WTC11 (cell line): ENCODE data around the gene MED23.

ENCODE experiments used
- CREM ChIP-seq: sonication (generic); formaldehyde crosslinking; IDR thresholded peaks from 2 replicates; pipeline ENCODE4 v1.8.1; 2022; ENCODE audit warnings: mild to moderate bottlenecking, missing genetic modification reagents, moderate library complexity
- ETV6 ChIP-seq: sonication (generic); formaldehyde crosslinking; IDR thresholded peaks from 2 replicates; pipeline ENCODE4 v1.8.1; 2022; ENCODE audit warnings: mild to moderate bottlenecking, missing genetic modification reagents
- KAT7 ChIP-seq: sonication (generic); formaldehyde crosslinking; IDR thresholded peaks from 2 replicates; pipeline ENCODE4 v1.8.1; 2023; ENCODE audit warnings: missing genetic modification reagents, mild to moderate bottlenecking, borderline replicate concordance
- RELA ChIP-seq: sonication (generic); formaldehyde crosslinking; IDR thresholded peaks from 2 replicates; pipeline ENCODE4 v1.8.1; 2022; ENCODE audit warnings: missing genetic modification reagents, mild to moderate bottlenecking, borderline replicate concordance
- SMAD3 ChIP-seq: sonication (generic); formaldehyde crosslinking; IDR thresholded peaks from 2 replicates; pipeline ENCODE4 v1.8.0; 2022; ENCODE audit warnings: missing genetic modification reagents, mild to moderate bottlenecking, borderline replicate concordance
- TF ChIP-seq, protein P1 (sequence below): sonication (generic); formaldehyde crosslinking; IDR thresholded peaks from 2 replicates; pipeline ENCODE4 v1.8.0; 2022; ENCODE audit warnings: mild to moderate bottlenecking, missing genetic modification reagents
- TF ChIP-seq, protein P2 (sequence below): sonication (generic); formaldehyde crosslinking; IDR thresholded peaks from 2 replicates; pipeline ENCODE4 v1.8.0; 2022; ENCODE audit warnings: mild to moderate bottlenecking, missing genetic modification reagents
- TF ChIP-seq, protein P3 (sequence below): fragments of 200-600 bp; IDR thresholded peaks from 2 replicates; pipeline ENCODE4 v1.8.0; 2022; ENCODE audit warnings: antibody characterized with exemption
- TF ChIP-seq, protein P4 (sequence below): sonication (generic); formaldehyde crosslinking; conservative IDR thresholded peaks from 2 replicates; pipeline ENCODE4 v1.8.1; 2023; ENCODE audit warnings: mild to moderate bottlenecking, low read depth, missing genetic modification reagents, moderate library complexity
- TF ChIP-seq, protein P5 (sequence below): sonication (generic); formaldehyde crosslinking; IDR thresholded peaks from 2 replicates; pipeline ENCODE4 v1.8.1; 2023; ENCODE audit warnings: mild to moderate bottlenecking, missing genetic modification reagents, moderate library complexity

DNA sequence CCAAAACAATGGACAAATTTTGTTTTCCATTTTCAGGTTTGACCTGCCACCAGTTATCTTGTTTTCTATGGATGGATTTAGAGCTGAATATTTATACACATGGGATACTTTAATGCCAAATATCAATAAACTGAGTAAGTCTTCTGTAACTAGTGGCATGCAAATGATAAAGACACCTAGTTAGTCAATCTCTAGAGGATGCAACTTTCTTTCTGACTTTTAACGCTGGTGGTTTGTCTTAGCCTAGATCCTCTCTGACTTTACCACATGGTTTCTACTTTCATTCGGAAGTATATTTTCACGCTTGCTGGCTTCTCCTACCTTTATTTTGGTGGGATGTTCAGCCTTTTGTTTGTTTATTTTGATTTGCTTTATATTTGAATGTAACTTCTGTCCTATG is 30.2 kb upstream of the MED23 start:
- TF ChIP-seq, protein P1, sequence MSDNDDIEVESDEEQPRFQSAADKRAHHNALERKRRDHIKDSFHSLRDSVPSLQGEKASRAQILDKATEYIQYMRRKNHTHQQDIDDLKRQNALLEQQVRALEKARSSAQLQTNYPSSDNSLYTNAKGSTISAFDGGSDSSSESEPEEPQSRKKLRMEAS (CRISPR knock-in tag): no peak
- TF ChIP-seq, protein P2, sequence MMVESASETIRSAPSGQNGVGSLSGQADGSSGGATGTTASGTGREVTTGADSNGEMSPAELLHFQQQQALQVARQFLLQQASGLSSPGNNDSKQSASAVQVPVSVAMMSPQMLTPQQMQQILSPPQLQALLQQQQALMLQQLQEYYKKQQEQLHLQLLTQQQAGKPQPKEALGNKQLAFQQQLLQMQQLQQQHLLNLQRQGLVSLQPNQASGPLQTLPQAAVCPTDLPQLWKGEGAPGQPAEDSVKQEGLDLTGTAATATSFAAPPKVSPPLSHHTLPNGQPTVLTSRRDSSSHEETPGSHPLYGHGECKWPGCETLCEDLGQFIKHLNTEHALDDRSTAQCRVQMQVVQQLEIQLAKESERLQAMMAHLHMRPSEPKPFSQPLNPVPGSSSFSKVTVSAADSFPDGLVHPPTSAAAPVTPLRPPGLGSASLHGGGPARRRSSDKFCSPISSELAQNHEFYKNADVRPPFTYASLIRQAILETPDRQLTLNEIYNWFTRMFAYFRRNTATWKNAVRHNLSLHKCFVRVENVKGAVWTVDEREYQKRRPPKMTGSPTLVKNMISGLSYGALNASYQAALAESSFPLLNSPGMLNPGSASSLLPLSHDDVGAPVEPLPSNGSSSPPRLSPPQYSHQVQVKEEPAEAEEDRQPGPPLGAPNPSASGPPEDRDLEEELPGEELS (CRISPR knock-in tag): no peak
- TF ChIP-seq, protein P3, sequence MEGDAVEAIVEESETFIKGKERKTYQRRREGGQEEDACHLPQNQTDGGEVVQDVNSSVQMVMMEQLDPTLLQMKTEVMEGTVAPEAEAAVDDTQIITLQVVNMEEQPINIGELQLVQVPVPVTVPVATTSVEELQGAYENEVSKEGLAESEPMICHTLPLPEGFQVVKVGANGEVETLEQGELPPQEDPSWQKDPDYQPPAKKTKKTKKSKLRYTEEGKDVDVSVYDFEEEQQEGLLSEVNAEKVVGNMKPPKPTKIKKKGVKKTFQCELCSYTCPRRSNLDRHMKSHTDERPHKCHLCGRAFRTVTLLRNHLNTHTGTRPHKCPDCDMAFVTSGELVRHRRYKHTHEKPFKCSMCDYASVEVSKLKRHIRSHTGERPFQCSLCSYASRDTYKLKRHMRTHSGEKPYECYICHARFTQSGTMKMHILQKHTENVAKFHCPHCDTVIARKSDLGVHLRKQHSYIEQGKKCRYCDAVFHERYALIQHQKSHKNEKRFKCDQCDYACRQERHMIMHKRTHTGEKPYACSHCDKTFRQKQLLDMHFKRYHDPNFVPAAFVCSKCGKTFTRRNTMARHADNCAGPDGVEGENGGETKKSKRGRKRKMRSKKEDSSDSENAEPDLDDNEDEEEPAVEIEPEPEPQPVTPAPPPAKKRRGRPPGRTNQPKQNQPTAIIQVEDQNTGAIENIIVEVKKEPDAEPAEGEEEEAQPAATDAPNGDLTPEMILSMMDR: no peak
- TF ChIP-seq SMAD3 (CRISPR knock-in tag) (no peak), CREM (CRISPR knock-in tag) (no peak), RELA (CRISPR knock-in tag) (no peak), KAT7 (no peak), ETV6 (no peak)
- TF ChIP-seq, protein P4, sequence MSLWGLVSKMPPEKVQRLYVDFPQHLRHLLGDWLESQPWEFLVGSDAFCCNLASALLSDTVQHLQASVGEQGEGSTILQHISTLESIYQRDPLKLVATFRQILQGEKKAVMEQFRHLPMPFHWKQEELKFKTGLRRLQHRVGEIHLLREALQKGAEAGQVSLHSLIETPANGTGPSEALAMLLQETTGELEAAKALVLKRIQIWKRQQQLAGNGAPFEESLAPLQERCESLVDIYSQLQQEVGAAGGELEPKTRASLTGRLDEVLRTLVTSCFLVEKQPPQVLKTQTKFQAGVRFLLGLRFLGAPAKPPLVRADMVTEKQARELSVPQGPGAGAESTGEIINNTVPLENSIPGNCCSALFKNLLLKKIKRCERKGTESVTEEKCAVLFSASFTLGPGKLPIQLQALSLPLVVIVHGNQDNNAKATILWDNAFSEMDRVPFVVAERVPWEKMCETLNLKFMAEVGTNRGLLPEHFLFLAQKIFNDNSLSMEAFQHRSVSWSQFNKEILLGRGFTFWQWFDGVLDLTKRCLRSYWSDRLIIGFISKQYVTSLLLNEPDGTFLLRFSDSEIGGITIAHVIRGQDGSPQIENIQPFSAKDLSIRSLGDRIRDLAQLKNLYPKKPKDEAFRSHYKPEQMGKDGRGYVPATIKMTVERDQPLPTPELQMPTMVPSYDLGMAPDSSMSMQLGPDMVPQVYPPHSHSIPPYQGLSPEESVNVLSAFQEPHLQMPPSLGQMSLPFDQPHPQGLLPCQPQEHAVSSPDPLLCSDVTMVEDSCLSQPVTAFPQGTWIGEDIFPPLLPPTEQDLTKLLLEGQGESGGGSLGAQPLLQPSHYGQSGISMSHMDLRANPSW (CRISPR knock-in tag): no peak
- TF ChIP-seq, protein P5, sequence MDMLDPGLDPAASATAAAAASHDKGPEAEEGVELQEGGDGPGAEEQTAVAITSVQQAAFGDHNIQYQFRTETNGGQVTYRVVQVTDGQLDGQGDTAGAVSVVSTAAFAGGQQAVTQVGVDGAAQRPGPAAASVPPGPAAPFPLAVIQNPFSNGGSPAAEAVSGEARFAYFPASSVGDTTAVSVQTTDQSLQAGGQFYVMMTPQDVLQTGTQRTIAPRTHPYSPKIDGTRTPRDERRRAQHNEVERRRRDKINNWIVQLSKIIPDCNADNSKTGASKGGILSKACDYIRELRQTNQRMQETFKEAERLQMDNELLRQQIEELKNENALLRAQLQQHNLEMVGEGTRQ (CRISPR knock-in tag): no peak
